Measurements from ENCODE around the gene KLF5.

The KLF5 gene

DNA sequence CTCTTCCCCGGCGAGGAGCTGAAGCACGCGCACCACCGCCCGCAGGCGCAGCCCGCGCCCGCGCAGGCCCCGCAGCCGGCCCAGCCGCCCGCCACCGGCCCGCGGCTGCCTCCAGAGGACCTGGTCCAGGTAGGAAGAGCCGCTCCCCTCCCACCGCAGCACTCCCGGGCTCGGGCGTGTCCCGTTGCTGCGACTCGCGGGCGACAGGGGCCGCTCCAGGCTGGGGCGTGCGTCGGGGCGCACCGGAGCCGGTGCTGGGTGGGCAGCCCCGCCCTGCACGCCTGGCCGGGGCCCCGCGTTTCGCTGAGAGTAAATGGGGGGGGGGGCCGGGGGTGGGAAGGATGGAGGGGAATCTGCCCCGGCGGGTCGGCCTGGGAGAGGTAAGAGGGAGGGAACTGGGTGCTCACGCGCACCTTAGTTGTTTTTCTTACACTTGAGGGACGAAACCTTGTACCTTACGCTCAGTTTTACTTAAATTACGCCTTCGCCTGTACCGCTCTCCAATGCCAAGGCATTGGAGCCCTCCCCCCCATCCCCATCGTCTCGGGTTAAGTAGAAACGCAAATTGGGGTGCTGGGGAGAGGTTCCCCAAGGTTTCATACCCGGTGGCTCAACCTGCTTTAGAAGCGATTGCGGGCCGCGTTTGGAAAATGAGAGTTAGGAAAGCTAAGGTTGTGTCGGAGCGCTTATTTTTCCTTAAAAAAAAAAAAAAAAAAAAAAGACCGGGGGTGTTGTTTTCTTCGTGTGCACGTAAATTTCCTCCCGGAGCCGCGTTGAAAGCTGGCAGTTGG, 850 bp downstream of the KLF5 start:
- DNase-seq (ENCODE audit: low read depth), result peak; percentile 45

DNA sequence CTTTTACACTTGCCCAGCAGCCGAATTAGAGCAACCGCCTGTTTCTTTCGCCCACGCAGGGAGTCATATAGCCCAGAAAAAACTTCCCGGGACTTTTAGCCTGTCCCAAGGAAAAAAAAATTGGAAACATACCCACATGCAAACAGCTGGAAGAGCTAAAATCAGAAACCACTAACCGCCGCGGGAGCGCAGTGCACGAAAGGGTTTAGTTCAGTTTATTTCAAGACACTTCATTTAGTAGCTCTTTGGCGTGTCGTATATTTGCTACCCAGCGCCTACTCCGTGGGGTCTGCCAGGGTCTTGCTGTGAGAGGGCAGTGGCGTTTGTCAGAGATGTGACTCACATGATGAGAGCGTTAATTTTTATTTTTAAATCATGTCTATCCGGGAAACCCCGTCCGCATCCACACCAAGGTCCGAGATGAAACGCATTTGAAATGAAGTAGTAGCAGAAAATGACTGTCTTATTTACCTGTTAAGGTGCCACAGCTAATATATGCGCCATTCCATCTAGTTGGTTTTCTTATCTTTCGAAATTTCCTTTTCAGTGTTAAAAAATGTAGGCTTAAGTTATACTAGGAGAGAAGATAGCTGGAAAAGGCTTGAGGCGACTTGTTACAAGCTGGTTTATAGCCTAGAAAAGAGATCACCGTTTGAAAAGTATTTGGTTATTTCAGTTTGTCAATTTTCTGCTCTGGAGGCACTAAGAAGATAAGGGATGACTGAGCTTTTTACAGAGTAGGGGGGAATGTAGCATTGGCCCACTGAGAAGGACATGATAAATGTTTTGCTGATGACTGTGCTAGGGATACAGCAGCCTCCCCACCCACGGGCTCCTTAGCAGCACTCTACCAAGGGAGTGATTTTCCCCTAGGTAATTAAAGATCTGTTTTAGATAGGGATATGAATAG, 1.7 kb downstream of the KLF5 start:
- peak; percentile 75 for DNase-seq (ENCODE audit: low read depth)

DNA sequence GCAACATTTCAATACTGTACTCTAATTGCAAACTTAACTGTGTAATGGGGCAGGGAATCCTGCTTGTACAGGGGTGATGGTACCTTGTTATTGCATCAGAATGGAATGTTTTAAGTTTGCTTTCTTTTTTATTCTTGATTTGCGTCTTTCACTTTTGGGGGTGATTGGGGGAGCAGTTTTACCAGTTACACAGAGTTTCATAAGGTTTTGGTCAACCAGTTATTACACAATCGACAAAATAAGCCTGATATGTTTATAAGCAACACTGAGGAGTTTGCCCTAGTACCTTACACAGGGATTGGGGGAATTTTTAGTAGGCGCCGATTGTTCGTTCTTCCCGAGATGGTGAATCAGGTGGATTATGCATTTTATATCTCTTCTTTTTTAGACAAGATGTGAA, 2.7 kb downstream of the KLF5 start:
- DNase-seq (ENCODE audit: low read depth), result no peak

DNA sequence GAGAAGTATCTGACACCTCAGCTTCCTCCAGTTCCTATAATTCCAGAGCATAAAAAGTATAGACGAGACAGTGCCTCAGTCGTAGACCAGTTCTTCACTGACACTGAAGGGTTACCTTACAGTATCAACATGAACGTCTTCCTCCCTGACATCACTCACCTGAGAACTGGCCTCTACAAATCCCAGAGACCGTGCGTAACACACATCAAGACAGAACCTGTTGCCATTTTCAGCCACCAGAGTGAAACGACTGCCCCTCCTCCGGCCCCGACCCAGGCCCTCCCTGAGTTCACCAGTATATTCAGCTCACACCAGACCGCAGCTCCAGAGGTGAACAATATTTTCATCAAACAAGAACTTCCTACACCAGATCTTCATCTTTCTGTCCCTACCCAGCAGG, 3.1 kb downstream of the KLF5 start:
- DNase-seq (ENCODE audit: low read depth), result no peak

DNA sequence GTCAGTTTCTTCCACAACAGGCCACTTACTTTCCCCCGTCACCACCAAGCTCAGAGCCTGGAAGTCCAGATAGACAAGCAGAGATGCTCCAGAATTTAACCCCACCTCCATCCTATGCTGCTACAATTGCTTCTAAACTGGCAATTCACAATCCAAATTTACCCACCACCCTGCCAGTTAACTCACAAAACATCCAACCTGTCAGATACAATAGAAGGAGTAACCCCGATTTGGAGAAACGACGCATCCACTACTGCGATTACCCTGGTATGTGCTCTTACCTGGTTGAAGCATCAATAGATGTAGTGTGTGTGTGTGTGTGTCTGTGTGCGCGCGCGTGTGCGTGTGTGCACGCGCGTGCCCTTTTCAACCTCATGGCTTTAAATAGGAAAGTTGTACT, 3.7 kb downstream of the KLF5 start:
- no peak for DNase-seq (ENCODE audit: low read depth)

DNA sequence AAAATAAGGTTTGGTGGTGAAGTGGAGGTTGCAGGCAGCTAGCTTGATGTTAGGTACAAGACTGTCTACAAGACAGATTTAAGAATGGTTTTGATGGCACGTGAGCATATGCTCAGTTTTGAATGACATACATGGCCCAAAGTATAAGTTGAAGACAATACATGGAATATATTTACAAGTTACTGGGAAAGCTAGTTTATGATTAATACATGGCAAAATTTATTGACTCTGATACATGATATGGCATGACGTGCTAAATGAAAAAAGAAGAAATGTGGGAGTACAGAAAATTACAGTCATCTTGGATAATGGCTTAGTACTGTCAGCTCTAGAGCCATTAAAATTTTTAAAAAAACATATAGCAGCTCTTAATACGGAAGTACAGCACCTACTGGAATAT, 4.4 kb downstream of the KLF5 start:
- no peak for DNase-seq (ENCODE audit: low read depth)

DNA sequence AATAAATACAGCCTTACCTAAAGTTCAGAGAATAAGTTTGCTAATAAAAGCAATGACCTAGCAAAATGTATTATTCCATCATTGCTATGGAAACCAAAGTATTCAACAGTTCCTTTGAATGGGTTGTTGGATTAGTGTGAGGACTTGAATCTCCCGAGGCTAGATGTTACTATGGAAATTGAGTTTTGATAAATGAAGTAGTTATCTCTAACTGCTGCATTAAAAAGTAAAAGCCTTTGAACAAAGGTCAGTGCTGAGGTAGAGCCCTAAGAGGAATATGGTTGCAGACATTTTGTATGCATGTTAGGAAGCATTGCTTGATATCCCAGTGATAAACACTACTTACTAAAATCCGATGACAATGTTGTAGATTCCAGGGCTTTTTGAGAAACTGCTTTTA, 6.2 kb downstream of the KLF5 start:
- no peak for DNase-seq (ENCODE audit: low read depth)

DNA sequence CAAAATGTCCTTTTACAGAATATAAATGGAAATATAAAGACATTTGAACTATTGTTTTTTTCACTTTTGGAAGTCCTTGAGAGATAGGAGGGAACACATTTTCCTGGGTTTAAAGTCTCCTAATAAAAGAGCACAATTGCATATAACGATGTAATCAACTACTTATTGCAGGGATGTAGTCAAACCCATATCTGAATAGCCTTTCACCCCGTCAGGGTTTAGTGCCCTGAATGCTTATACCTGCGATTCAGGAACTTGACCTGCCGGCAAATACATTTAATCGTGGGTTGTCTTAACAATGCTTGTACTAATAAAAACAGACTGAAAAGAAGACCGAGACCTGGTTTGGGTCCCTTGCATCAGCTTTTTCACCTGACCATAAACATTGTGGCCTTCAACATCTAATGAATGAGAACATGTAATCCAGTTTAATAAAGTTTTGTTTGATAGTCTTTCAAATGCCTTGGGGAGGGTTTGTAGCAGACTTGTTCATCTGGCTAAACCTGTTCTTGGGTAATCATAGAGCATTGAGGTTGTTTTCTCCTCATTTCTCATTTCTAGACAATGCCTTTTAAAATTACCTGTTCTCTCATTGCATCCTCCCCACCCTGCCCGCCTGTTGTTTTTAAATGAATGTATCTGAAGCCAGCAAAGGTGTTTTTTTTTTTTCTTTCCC, 7.0 kb downstream of the KLF5 start:
- no peak for DNase-seq (ENCODE audit: low read depth)

DNA sequence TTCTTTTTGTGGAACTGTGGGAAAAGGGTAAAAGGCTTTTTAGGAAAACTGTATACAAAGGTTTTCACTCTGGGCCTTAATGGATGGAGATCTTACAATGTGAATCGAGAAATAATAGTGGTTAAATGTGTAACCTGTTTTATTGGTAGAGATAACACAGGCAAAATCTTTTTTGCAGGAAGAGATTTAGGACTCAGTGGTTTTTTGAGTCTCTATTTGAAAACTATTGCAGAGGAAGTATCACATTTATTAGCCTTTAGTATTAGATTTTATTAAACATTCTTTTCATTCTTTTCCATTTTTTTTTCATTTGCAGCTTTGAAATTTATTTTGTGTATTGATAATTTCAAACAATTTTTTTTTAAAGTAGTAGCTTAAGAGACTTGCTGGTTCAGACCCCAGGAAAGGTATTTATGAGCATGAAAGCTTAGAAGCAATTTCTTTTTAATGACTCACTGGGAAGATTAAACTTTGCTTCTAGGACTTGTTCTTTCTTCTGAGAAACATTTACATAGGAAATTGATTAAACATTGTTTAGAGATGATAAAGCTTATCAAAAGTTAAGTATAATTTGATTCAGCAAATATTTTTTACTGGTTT, 10.5 kb downstream of the KLF5 start:
- DNase-seq (ENCODE audit: low read depth), result peak; percentile 57

DNA sequence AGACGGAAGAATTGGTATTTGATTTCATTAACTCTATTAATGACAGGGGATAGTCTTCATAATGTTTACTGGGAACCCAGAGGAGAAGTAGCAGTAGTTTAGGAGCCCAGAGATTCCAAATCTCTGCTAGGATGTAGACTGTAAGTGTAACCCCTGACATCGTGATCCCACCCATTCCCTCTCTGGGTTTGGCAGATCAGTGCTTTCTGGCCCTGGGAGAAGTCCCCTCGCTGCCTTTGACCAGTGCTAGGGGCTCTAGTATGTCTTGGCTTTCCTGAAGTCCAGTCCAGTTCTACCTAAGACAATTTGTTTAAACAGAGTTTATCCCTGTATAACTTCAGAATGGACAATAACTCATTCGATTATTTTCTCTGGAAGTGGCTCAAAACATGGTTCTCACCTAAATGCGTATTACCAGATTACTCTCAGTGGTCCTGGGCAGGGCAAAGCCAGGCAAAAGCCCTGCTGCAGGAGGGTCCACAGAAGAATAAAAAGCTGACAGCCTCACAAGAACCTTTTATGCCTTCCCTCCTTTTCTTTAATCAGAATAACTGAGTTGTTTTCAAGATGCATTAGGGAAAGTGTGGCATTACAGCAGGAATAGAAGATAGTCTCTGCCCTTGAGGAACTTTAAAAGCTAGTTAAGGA, 11.8 kb downstream of the KLF5 start:
- DNase-seq (ENCODE audit: low read depth), result no peak

DNA sequence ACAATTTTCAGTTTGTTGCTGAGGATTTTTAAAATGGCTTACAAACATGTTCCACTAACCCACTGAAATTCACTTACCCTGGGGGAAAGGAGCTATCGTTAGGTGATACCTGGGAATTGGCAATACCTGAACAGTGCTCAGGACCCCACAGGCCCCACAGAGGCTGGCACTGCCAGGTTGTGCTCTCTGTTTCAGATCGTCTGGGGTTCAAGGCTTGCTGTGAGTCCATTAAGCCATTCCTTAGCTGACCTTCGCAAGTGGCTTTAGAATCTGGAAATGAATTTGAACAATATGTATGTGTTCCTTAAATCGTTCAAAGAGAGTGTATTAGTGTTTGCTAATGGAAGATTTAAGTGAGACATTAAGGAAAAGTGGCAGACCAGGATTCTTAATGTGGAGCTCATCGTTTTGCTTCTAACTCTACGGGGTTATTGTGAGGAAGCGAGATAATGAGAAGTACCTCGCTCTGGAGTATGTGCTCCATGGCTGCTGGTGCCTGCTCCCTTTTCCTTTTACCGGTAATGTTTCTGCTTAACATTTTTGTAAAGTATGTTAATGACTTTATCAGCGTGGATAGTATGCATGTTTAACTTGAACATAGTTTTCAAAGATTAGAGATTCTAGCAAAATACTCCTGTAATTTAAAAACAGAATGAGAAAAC, 13.6 kb downstream of the KLF5 start:
- no peak for DNase-seq (ENCODE audit: low read depth)

DNA sequence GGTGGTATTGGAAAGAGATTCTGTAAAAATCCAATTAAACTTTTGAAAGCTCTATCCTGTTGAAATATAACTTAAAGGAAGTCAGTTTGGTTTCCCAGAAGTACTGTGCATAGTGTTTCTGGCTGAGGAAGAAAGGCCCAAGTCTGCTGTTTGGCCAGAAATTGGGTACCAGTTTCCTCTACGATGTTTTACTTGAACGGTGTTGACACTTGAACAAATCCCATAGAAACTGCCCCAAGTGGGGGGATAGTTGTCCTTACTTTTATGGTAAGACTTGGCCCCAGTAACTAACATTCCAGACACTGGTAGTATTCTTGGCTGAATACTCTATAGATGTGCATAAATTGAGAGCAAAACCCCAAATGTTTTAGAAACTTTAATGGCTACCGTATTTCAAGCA, 14.2 kb downstream of the KLF5 start:
- no peak for DNase-seq (ENCODE audit: low read depth)

DNA sequence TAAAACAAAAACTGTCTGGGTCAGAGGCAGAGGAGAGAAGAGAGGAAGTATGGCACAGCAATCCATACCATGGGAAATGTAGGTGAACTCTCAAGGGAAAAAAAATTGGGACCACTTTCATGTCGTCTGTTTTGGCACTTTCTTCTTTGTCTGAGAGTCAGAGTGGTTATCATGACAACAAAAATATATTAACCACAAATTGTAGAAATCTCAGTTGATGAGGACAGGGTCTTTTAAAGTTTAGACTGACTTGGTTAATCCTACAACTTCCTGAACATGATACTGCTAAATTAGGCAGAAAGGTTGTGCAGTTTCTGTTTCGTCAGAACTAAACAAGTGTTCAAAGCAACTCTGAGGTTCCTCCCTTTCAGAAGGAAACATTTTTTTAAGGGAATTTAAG, 15.2 kb downstream of the KLF5 start:
- DNase-seq (ENCODE audit: low read depth), result no peak

DNA sequence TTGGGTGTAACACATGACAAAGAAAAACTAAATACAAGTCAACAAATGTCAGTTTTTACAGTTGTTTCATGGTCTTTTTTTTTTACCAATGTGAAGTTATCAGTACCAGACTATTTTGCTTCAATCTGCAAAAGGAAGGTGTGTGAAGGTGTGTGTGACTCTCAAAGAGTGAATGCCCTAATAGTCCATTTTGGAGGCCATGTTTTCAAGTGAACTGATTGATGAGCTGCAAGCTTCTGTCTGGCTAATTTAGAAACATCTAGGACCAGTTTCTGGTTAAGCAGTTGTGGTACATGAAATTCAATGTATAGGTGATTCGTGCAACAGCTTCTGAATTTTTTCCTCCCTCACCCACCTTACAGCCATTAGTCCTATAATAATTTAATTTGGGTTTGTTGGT, 16.1 kb downstream of the KLF5 start:
- DNase-seq (ENCODE audit: low read depth), result no peak

DNA sequence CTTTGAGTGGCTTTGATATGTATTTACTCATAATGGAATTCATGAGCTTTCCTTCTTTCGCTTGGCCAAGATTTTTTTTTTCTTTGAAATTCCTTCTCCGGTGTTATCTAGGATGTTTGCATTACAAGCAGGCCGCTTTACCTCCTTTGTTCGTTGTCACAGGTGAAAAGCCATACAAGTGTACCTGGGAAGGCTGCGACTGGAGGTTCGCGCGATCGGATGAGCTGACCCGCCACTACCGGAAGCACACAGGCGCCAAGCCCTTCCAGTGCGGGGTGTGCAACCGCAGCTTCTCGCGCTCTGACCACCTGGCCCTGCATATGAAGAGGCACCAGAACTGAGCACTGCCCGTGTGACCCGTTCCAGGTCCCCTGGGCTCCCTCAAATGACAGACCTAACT, 16.7 kb downstream of the KLF5 start:
- DNase-seq (ENCODE audit: low read depth), result no peak

DNA sequence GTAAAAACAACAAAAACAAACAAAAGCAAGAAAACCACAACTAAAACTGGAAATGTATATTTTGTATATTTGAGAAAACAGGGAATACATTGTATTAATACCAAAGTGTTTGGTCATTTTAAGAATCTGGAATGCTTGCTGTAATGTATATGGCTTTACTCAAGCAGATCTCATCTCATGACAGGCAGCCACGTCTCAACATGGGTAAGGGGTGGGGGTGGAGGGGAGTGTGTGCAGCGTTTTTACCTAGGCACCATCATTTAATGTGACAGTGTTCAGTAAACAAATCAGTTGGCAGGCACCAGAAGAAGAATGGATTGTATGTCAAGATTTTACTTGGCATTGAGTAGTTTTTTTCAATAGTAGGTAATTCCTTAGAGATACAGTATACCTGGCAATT, 17.1 kb downstream of the KLF5 start:
- no peak for DNase-seq (ENCODE audit: low read depth)

DNA sequence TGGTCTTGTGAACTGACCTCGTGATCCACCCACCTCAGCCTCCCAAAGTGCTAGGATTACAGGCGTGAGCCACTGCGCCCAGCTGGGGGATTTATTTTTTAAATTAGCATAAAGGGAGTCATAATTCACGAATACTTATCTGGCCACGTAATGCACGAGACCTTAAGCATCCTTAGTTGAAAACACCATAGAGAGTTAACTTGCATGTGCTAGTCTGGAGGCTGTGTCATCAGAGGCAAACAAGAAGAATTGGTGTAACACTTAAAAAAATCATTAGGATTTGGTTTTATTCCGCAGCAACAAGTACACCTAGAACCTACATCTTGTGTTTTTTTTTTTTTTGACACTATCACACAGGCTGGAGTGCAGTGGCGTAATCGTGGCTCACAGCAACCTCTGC, 19.1 kb downstream of the KLF5 start:
- DNase-seq (ENCODE audit: low read depth), result no peak

DNA sequence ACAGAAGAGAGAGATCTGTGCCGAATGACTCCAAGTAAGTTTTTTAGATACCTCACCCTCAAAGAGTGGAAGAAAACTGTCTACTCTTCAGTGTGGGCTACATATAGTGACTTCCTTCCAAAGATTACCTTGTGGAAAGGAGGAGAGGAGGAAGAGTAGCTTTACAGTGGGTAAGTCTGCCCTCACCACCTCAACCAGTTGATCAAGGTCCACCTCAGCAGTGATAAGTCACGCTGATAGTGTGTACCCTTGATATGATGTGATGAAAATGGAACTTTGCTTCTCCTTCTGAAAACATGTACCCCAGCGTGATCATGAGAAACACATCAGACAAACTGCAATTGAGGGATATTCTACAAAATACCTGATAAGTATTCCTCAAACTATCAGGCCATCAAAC, 20.6 kb downstream of the KLF5 start:
- DNase-seq (ENCODE audit: low read depth), result no peak

DNA sequence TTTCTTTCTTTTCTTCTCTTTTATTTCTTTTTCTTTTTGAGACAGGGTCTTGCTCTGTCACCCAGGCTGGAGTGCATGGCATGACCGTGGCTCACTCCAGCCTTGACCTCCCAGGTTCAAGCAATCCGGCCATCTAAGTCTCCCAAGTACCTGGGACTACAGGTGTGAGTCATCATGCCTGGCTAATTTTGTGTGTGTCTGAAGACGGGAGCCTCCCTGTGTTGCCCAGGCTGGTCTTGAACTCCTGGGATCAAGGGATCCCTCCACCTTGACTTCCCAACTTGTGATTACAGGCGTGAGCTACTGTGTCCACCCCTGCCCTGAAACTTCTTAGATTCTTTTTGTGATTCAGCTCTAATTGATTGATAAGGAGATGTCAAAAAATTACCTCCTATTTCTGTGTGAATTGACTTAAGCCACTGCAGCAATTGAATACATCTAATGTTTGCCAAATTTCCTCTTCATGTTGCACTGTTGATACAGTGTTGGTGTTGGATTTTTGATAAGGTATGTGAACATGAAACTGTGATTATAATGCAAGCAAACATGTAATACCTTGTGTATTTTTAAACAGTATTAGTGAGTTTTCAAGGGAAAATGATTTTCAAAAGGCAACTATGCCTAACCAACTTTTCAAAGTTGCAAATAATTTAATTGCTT, 22.6 kb downstream of the KLF5 start:
- no peak for DNase-seq (ENCODE audit: low read depth)

DNA sequence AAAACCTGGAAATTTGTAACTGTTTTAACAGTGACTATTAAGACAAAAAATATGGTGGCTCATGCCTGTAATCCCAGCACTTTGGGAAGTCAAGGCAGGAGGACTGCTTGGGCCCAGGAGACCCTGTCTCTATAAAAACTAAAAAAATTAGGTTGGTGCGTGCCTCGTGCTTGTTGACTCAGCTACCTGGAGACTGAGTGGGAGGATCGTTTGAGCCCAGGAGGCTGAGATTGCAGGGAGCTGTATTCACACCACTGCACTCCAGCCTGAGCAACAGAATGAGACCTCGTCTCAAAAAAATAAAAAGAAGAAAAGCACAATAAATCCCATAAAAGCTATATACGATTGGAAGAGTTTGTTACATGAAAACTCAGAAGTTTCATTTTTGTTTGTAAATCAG, 23.7 kb downstream of the KLF5 start:
- DNase-seq (ENCODE audit: low read depth), result no peak

DNA sequence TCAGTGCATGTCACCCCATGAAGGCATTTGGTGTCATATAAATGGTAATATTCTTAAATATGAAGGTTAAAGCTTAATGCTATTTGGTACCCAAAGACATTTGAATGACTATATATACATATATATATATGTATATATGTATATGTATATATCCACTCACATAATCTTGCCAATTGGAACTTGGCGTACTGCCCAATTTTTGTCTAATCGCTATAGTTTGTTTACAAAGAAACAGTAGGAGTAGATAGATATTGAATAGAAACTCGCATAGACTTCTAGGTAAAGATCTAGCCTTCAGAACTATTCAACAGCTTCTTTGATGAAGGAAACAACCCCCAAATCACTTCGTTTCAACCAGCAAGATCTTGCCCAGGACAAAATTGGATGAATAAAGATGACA, 24.1 kb downstream of the KLF5 start:
- no peak for DNase-seq (ENCODE audit: low read depth)

Data from EH (cell line).